ENCODE measurements around the gene SLX4IP.

Gene SLX4IP

GRCh38 chr20:10555393-10555792 is 120.3 kb downstream of the SLX4IP start:
- H3K9me3 ChIP-seq (ENCODE audit: control insufficient read depth, low read length) = no peaks in the 10 kb centered on the region
- 93 to 100% methylated on average over 1 to 3 of the region's 3 CpGs for WGBS, 2 experiments
- no peak overlapping the region for H3K27ac ChIP-seq (ENCODE audit: insufficient read depth, low read depth, low read length, poor library complexity, severe bottlenecking)
- no peak overlapping the region for H3K4me3 ChIP-seq (ENCODE audit: insufficient read depth, low read depth, low read length)
- peaks cover 49% of the 10 kb centered on the region for H3K4me1 ChIP-seq (ENCODE audit: control insufficient read depth, insufficient read depth, low read length)
- H3K36me3 ChIP-seq (ENCODE audit: control insufficient read depth, insufficient read depth, low read length) = no peaks in the 10 kb centered on the region
- H3K27me3 ChIP-seq (ENCODE audit: control insufficient read depth, insufficient read depth, low read length, poor library complexity, severe bottlenecking) = no peaks in the 10 kb centered on the region

GRCh38 chr20:10555865-10556308 is 120.8 kb downstream of the SLX4IP start:
- Histone ChIP-seq H3K27ac (ENCODE audit: insufficient read depth, low read depth, low read length, poor library complexity, severe bottlenecking) (no peak overlapping the region), H3K4me3 (ENCODE audit: insufficient read depth, low read depth, low read length) (no peak overlapping the region), H3K4me1 (ENCODE audit: control insufficient read depth, insufficient read depth, low read length) (peaks cover 44% of the 10 kb centered on the region), H3K36me3 (ENCODE audit: control insufficient read depth, insufficient read depth, low read length) (no peaks in the 10 kb centered on the region), H3K9me3 (ENCODE audit: control insufficient read depth, low read length) (no peaks in the 10 kb centered on the region), H3K27me3 (ENCODE audit: control insufficient read depth, insufficient read depth, low read length, poor library complexity, severe bottlenecking) (no peaks in the 10 kb centered on the region)
- WGBS, 2 experiments = 85 to 90% methylated on average over 5 of the region's 5 CpGs

DNA sequence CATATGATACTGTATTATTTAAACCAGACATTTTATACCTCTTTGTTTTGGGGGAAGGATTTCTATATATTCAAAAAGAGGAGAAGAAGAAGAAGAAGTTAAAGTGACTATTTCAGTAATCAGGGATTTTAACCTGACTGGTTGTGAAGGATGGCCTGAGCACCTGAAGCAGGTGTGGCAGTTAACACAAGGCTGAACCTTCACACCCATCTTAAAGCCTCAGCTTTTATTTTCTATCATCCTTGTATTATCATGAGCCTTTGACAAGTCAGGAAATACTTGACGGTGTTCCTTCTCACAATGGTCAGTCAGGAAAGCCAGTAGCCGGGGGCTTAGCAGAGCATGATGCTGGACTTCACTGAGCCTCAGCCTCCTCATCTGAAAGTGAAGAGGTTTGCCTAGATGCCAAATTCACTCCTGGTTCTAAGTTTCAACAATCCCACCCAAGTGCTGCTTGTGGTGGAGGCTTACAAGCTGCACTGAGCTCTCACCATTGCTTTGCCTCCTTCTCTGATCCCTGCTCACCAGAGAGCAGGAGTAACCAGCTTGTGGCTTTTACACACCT is 121.5 kb downstream of the SLX4IP start:
- Histone ChIP-seq H3K4me1 (ENCODE audit: control insufficient read depth, insufficient read depth, low read length) (peaks cover 41% of the 10 kb centered on the region), H3K27ac (ENCODE audit: insufficient read depth, low read depth, low read length, poor library complexity, severe bottlenecking) (no peak overlapping the region)
- 88 to 91% methylated on average over 2 of the region's 2 CpGs for WGBS, 2 experiments

GRCh38 chr20:10557685-10558084 is 122.6 kb downstream of the SLX4IP start:
- peaks cover 30% of the 10 kb centered on the region for H3K4me1 ChIP-seq (ENCODE audit: control insufficient read depth, insufficient read depth, low read length)
- 83 to 88% methylated on average over 6 of the region's 6 CpGs for WGBS, 2 experiments

More for the DNA sequence above, 121.5 kb downstream of the SLX4IP start:
- H3K36me3 ChIP-seq (ENCODE audit: control insufficient read depth, insufficient read depth, low read length) = no peaks in the 10 kb centered on the region
- no peaks in the 10 kb centered on the region for H3K27me3 ChIP-seq (ENCODE audit: control insufficient read depth, insufficient read depth, low read length, poor library complexity, severe bottlenecking)
- no peak overlapping the region for H3K4me3 ChIP-seq (ENCODE audit: insufficient read depth, low read depth, low read length)
- no peaks in the 10 kb centered on the region for H3K9me3 ChIP-seq (ENCODE audit: control insufficient read depth, low read length)

DNA sequence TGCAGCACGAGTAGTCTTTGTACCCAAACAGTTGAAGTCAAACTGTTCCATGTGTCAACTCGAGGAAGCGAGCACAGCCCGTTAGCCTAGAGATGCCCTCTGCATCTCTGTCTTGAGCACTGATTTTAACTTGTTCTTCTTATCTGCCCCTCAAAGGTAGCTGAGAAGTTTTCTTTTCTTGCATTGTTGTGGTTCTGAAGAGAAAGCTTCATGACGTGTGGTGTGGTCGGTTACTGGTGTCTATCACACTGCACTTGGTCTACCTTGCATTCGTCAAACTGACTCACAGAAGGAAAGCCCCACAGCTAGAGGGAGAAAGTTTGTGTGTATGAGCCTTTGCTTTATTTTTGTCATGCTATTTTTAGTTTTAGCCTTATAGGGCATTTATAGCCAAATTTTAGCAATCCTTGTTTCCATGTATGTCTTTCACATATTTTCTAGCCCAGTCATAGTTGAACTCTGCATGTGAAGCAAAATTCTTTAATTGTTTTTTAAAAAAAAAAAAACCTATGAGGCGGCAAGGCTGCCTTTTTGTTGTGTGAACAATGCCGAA is 123.6 kb downstream of the SLX4IP start:
- no peak overlapping the region for H3K27ac ChIP-seq (ENCODE audit: insufficient read depth, low read depth, low read length, poor library complexity, severe bottlenecking)
- 78 to 81% methylated on average over 9 of the region's 9 CpGs for WGBS, 2 experiments
- H3K4me1 ChIP-seq (ENCODE audit: control insufficient read depth, insufficient read depth, low read length) = peaks cover 24% of the 10 kb centered on the region
- no peak overlapping the region for H3K4me3 ChIP-seq (ENCODE audit: insufficient read depth, low read depth, low read length)
- H3K27me3 ChIP-seq (ENCODE audit: control insufficient read depth, insufficient read depth, low read length, poor library complexity, severe bottlenecking) = no peaks in the 10 kb centered on the region
- H3K9me3 ChIP-seq (ENCODE audit: control insufficient read depth, low read length) = peaks cover 2% of the 10 kb centered on the region
- no peaks in the 10 kb centered on the region for H3K36me3 ChIP-seq (ENCODE audit: control insufficient read depth, insufficient read depth, low read length)

More at GRCh38 chr20:10557685-10558084, 122.6 kb downstream of the SLX4IP start:
- no peaks in the 10 kb centered on the region for H3K27me3 ChIP-seq (ENCODE audit: control insufficient read depth, insufficient read depth, low read length, poor library complexity, severe bottlenecking)
- peaks cover 2% of the 10 kb centered on the region for H3K9me3 ChIP-seq (ENCODE audit: control insufficient read depth, low read length)
- H3K36me3 ChIP-seq (ENCODE audit: control insufficient read depth, insufficient read depth, low read length) = no peaks in the 10 kb centered on the region
- H3K27ac ChIP-seq (ENCODE audit: insufficient read depth, low read depth, low read length, poor library complexity, severe bottlenecking) = no peak overlapping the region
- no peak overlapping the region for H3K4me3 ChIP-seq (ENCODE audit: insufficient read depth, low read depth, low read length)

DNA sequence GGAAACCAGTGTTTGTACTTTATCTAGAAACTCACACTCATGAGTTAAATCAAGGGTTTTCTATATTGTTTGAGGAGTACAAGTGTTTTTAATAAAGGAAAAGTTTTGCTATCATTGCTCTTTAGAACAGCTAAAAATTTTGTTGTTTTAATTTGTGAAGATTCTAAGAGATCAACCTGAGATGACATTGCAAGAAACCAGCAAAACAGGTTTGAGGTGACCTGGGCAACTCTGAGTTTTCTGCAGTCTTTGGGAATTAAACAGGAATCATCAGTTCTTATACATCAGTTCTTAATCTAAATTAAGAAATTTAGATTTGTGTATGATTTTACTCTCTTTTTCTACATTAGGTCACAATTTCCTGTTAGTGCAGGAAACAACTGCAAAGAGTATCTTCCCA is 124.2 kb downstream of the SLX4IP start:
- H3K36me3 ChIP-seq (ENCODE audit: control insufficient read depth, insufficient read depth, low read length) = no peaks in the 10 kb centered on the region
- no peak overlapping the region for H3K4me3 ChIP-seq (ENCODE audit: insufficient read depth, low read depth, low read length)
- H3K27me3 ChIP-seq (ENCODE audit: control insufficient read depth, insufficient read depth, low read length, poor library complexity, severe bottlenecking) = no peaks in the 10 kb centered on the region
- peaks cover 24% of the 10 kb centered on the region for H3K4me1 ChIP-seq (ENCODE audit: control insufficient read depth, insufficient read depth, low read length)
- peaks cover 2% of the 10 kb centered on the region for H3K9me3 ChIP-seq (ENCODE audit: control insufficient read depth, low read length)
- H3K27ac ChIP-seq (ENCODE audit: insufficient read depth, low read depth, low read length, poor library complexity, severe bottlenecking) = no peak overlapping the region

DNA sequence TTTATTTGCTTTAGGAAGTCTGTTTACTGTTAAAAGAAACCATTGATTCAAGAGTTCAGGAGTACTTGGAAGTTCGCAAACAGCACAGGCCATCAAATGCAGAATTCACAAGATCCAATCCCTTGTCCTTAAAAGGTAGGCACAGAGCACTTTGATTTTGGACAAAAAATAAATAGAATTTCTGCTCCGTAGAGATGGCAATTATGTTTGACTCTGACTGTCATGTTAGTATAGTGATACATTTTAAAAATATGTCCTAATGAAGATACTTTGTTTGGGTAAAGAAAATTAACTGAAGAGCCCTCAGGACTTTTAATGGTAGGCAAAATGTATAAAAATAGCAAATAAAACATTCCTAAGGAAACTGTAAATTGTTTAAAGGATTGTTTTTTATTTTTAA is 125.6 kb downstream of the SLX4IP start:
- Histone ChIP-seq H3K4me3 (ENCODE audit: insufficient read depth, low read depth, low read length) (no peak overlapping the region), H3K9me3 (ENCODE audit: control insufficient read depth, low read length) (peaks cover 2% of the 10 kb centered on the region), H3K36me3 (ENCODE audit: control insufficient read depth, insufficient read depth, low read length) (no peaks in the 10 kb centered on the region), H3K27ac (ENCODE audit: insufficient read depth, low read depth, low read length, poor library complexity, severe bottlenecking) (no peak overlapping the region), H3K27me3 (ENCODE audit: control insufficient read depth, insufficient read depth, low read length, poor library complexity, severe bottlenecking) (no peaks in the 10 kb centered on the region), H3K4me1 (ENCODE audit: control insufficient read depth, insufficient read depth, low read length) (peaks cover 27% of the 10 kb centered on the region)
- WGBS, 2 experiments = 96 to 99% methylated on average over 2 of the region's 2 CpGs

GRCh38 chr20:10561302-10561701 is 126.2 kb downstream of the SLX4IP start:
- Histone ChIP-seq H3K4me1 (ENCODE audit: control insufficient read depth, insufficient read depth, low read length) (peaks cover 23% of the 10 kb centered on the region), H3K27ac (ENCODE audit: insufficient read depth, low read depth, low read length, poor library complexity, severe bottlenecking) (no peak overlapping the region), H3K27me3 (ENCODE audit: control insufficient read depth, insufficient read depth, low read length, poor library complexity, severe bottlenecking) (no peaks in the 10 kb centered on the region), H3K4me3 (ENCODE audit: insufficient read depth, low read depth, low read length) (no peak overlapping the region), H3K9me3 (ENCODE audit: control insufficient read depth, low read length) (peaks cover 2% of the 10 kb centered on the region), H3K36me3 (ENCODE audit: control insufficient read depth, insufficient read depth, low read length) (peaks cover 1% of the 10 kb centered on the region)

- peaks cover 2% of the 10 kb centered on the region for H3K9me3 ChIP-seq (ENCODE audit: control insufficient read depth, low read length)
- H3K4me1 ChIP-seq (ENCODE audit: control insufficient read depth, insufficient read depth, low read length) = peaks cover 18% of the 10 kb centered on the region
- no peak overlapping the region for H3K4me3 ChIP-seq (ENCODE audit: insufficient read depth, low read depth, low read length)
- no peak overlapping the region for H3K27ac ChIP-seq (ENCODE audit: insufficient read depth, low read depth, low read length, poor library complexity, severe bottlenecking)
- peaks cover 3% of the 10 kb centered on the region for H3K36me3 ChIP-seq (ENCODE audit: control insufficient read depth, insufficient read depth, low read length)
- 89 to 95% methylated on average over 3 to 4 of the region's 4 CpGs for WGBS, 2 experiments
- no peaks in the 10 kb centered on the region for H3K27me3 ChIP-seq (ENCODE audit: control insufficient read depth, insufficient read depth, low read length, poor library complexity, severe bottlenecking)
Observed at GRCh38 chr20:10562899-10563298, 127.8 kb downstream of the SLX4IP start.

- H3K27me3 ChIP-seq (ENCODE audit: control insufficient read depth, insufficient read depth, low read length, poor library complexity, severe bottlenecking) = no peaks in the 10 kb centered on the region
- H3K36me3 ChIP-seq (ENCODE audit: control insufficient read depth, insufficient read depth, low read length) = peaks cover 3% of the 10 kb centered on the region
- H3K4me1 ChIP-seq (ENCODE audit: control insufficient read depth, insufficient read depth, low read length) = peaks cover 7% of the 10 kb centered on the region
- 94 to 95% methylated on average over 3 of the region's 3 CpGs for WGBS, 2 experiments
- no peak overlapping the region for H3K27ac ChIP-seq (ENCODE audit: insufficient read depth, low read depth, low read length, poor library complexity, severe bottlenecking)
- H3K4me3 ChIP-seq (ENCODE audit: insufficient read depth, low read depth, low read length) = no peak overlapping the region
- peaks cover 2% of the 10 kb centered on the region for H3K9me3 ChIP-seq (ENCODE audit: control insufficient read depth, low read length)
Observed at GRCh38 chr20:10563935-10564492, 128.9 kb downstream of the SLX4IP start.

Measured in ectodermal cell (in vitro differentiated cells).